ENCODE data around the gene UBAC2. TPM values are rescaled to one million over a fixed set of nuclear protein-coding genes. Genes with fewer than 3 reads are reported as not detected.

The UBAC2 gene
- total RNA-seq, 1 experiment from 2014 or later, result 103 TPM

- ChIA-PET CTCF (no interaction called here), POLR2A (no interaction called here)
- Histone ChIP-seq H3K4me1 (no peaks in the 10 kb centered on the region), H3K27me3 (replicated peaks; ENCODE audit: control insufficient read depth, insufficient read depth, low read length) (no peaks in the 10 kb centered on the region), H3K9me3 (no peaks in the 10 kb centered on the region), H3K36me3 (ENCODE audit: control insufficient read depth, insufficient read depth, low read length) (no peaks in the 10 kb centered on the region; the same call in 1 of the 2 replicates), H3K4me3 (ENCODE audit: low read depth, low read length) (no peak overlapping the region)
- H3K27me3 Mint-ChIP-seq (ENCODE audit: insufficient read depth, unreplicated experiment), result no peaks in the 10 kb centered on the region
- no TSS peak for BruUV-seq (replicated peaks)
- no peaks in the 10 kb centered on the region for H3K4me1 Mint-ChIP-seq (ENCODE audit: low read depth, unreplicated experiment)
- no peak for TF ChIP-seq CTCF (IDR thresholded peaks at IDR 0.05; ENCODE audit: insufficient read depth in 1 of 2, low read depth in 1 of 2, low read length in 1 of 2, severe bottlenecking in 1 of 2, unreplicated experiment in 1 of 2)
- H3K9me3 Mint-ChIP-seq (ENCODE audit: unreplicated experiment), result no peaks in the 10 kb centered on the region
- H3K27ac Mint-ChIP-seq (ENCODE audit: unreplicated experiment), result no peak overlapping the region
- intact Hi-C loops (cut with micrococcal nuclease; ENCODE audit: unreplicated experiment), result no loop called here
- peaks cover 23% of the 10 kb centered on the region for H3K36me3 Mint-ChIP-seq (ENCODE audit: insufficient read depth, unreplicated experiment)
- no peak for DNase-seq
- H3K4me3 Mint-ChIP-seq (ENCODE audit: unreplicated experiment), result no peak overlapping the region
Measured at GRCh38 chr13:99347335-99347878, 146.8 kb downstream of the UBAC2 start.

- no peak overlapping the region for H3K4me3 Mint-ChIP-seq (ENCODE audit: unreplicated experiment)
- Histone ChIP-seq H3K4me1 (no peaks in the 10 kb centered on the region), H3K27me3 (replicated peaks; ENCODE audit: control insufficient read depth, insufficient read depth, low read length) (no peaks in the 10 kb centered on the region), H3K9me3 (no peaks in the 10 kb centered on the region), H3K36me3 (ENCODE audit: control insufficient read depth, insufficient read depth, low read length) (no peaks in the 10 kb centered on the region; the same call in 1 of the 2 replicates), H3K4me3 (ENCODE audit: low read depth, low read length) (no peak overlapping the region)
- peaks cover 21% of the 10 kb centered on the region for H3K36me3 Mint-ChIP-seq (ENCODE audit: insufficient read depth, unreplicated experiment)
- POLR2A ChIA-PET, result no interaction called here
- no TSS peak for BruUV-seq (replicated peaks)
- DNase-seq, result no peak
- no peaks in the 10 kb centered on the region for H3K9me3 Mint-ChIP-seq (ENCODE audit: unreplicated experiment)
- intact Hi-C loops (cut with micrococcal nuclease; ENCODE audit: unreplicated experiment), result no loop called here
- TF ChIP-seq CTCF (IDR thresholded peaks at IDR 0.05; ENCODE audit: insufficient read depth in 1 of 2, low read depth in 1 of 2, low read length in 1 of 2, severe bottlenecking in 1 of 2, unreplicated experiment in 1 of 2), result no peak
- no peaks in the 10 kb centered on the region for H3K4me1 Mint-ChIP-seq (ENCODE audit: low read depth, unreplicated experiment)
- no peak overlapping the region for H3K27ac Mint-ChIP-seq (ENCODE audit: unreplicated experiment)
- H3K27me3 Mint-ChIP-seq (ENCODE audit: insufficient read depth, unreplicated experiment), result no peaks in the 10 kb centered on the region
- CTCF ChIA-PET, result no interaction called here
Measured at GRCh38 chr13:99347911-99348451, 147.3 kb downstream of the UBAC2 start.

GRCh38 chr13:99350191-99350590, 149.5 kb downstream of the UBAC2 start:
- Mint-ChIP-seq H3K4me3 (ENCODE audit: unreplicated experiment) (no peak overlapping the region), H3K36me3 (ENCODE audit: insufficient read depth, unreplicated experiment) (peaks cover 30% of the 10 kb centered on the region), H3K27me3 (ENCODE audit: insufficient read depth, unreplicated experiment) (no peaks in the 10 kb centered on the region), H3K27ac (ENCODE audit: unreplicated experiment) (no peak overlapping the region), H3K4me1 (ENCODE audit: low read depth, unreplicated experiment) (peaks cover 7% of the 10 kb centered on the region), H3K9me3 (ENCODE audit: unreplicated experiment) (no peaks in the 10 kb centered on the region)
- Histone ChIP-seq H3K4me1 (no peaks in the 10 kb centered on the region), H3K36me3 (ENCODE audit: control insufficient read depth, insufficient read depth, low read length) (peaks cover under 1% of the 10 kb centered on the region; the same call in 1 of the 2 replicates), H3K9me3 (no peaks in the 10 kb centered on the region), H3K4me3 (ENCODE audit: low read depth, low read length) (no peak overlapping the region), H3K27me3 (replicated peaks; ENCODE audit: control insufficient read depth, insufficient read depth, low read length) (no peaks in the 10 kb centered on the region)
- POLR2A ChIA-PET, result no interaction called here
- TF ChIP-seq CTCF (IDR thresholded peaks at IDR 0.05; ENCODE audit: insufficient read depth in 1 of 2, low read depth in 1 of 2, low read length in 1 of 2, severe bottlenecking in 1 of 2, unreplicated experiment in 1 of 2), result no peak
- no peak for DNase-seq
- CTCF ChIA-PET, result no interaction called here
- BruUV-seq (replicated peaks), result no TSS peak
- intact Hi-C loops (cut with micrococcal nuclease; ENCODE audit: unreplicated experiment), result no loop called here
